Gastrocnemius medialis (tissue), 4 donors: Measurements from ENCODE around the gene LYPLA2. TPM values are rescaled to one million over a fixed set of nuclear protein-coding genes. Genes with fewer than 3 reads are reported as not detected.
"Not testable (repeated sequence)": the region's sequence is repeated elsewhere in the genome, so short reads cannot be mapped to it uniquely, and the experiment has no call there.

Source experiments
- ATAC-seq, 2 donors: fragments of 150-250 bp; one replicate each; pipeline ENCODE4 v1.9.1; 2016
- DNase-seq, 2 donors: peaks; one replicate each; pipeline ENCODE4 v3.0.0-alpha.2; 2019
- H3K27ac ChIP-seq, 4 donors: fragments of 200-600 bp; sonication (generic); 1 replicate in 1 of 4; 2 replicates in 3 of 4; pipeline ENCODE4 v1.5.1; 2016 to 2018; ENCODE audit warnings: mild to moderate bottlenecking in 2 of 4, moderate library complexity in 1 of 4
- H3K27me3 ChIP-seq, 3 donors: fragments of 200-600 bp; sonication (generic) in 2 of 3; 1 replicate in 1 of 3; 2 replicates in 2 of 3; pipeline versions ENCODE4 v1.5.1 to v1.6.0; 2016 to 2019; ENCODE audit warnings: mild to moderate bottlenecking in 1 of 3, moderate library complexity in 1 of 3
- H3K36me3 ChIP-seq, 2 donors: fragments of 200-600 bp; sonication (generic) in 1 of 2; one replicate each; pipeline ENCODE4 v1.5.1; 2017 to 2018
- H3K4me1 ChIP-seq, 2 donors: fragments of 200-600 bp; sonication (generic) in 1 of 2; one replicate each; pipeline ENCODE4 v1.5.1; 2016 to 2017; ENCODE audit warnings: mild to moderate bottlenecking in 2 of 2
- H3K4me3 ChIP-seq, 4 donors: fragments of 200-600 bp; sonication (generic) in 3 of 4; 1 replicate in 1 of 4; 2 replicates in 3 of 4; pipeline ENCODE4 v1.5.1; 2016 to 2019; ENCODE audit warnings: mild to moderate bottlenecking in 2 of 4
- H3K9me3 ChIP-seq, 3 donors: fragments of 200-600 bp; sonication (generic) in 2 of 3; 1 replicate in 1 of 3; 2 replicates in 2 of 3; pipeline ENCODE4 v1.5.1; 2016 to 2019
- POLR2A ChIP-seq, 2 donors: fragments of 450-650 bp; IDR thresholded peaks; one replicate each; pipeline ENCODE4 v1.6.1; 2017; ENCODE audit warnings: antibody characterized with exemption in 2 of 2, mild to moderate bottlenecking in 2 of 2, moderate library complexity in 2 of 2
- in situ Hi-C, 4 donors: fragments of 200-750 bp; cut with MboI; loops; one replicate each; pipeline versions ENCODE4 v1.15.0 to v1.8.0; 2017; ENCODE audit warnings: low sequenced_read_pairs in 4 of 4
- intact Hi-C: fragments of 100-400 bp; cut with DNase I; formaldehyde crosslinking; loops from one replicate; pipeline ENCODE4 v1.15.1; 2023; ENCODE audit warnings: low total_unique reads
- total RNA-seq, 4 donors: library from RNA; depleted of rRNA; stranded (reverse); fragments of >200 nt; gene quantifications; one replicate each; pipeline versions ENCODE4 v1.1.0 to v1.2.3, GENCODE V29; 2016
- TF ChIP-seq, protein P1 (sequence below), 5 experiments: fragments of 450-650 bp in 3 of 5; fragments of 200-600 bp in 2 of 5; sonication (generic) in 2 of 5; IDR thresholded peaks in 4 of 5; conservative IDR thresholded peaks in 1 of 5; 1 replicate in 4 of 5; 2 replicates in 1 of 5; pipeline ENCODE4 v1.5.1; 2016 to 2019; ENCODE audit warnings: antibody characterized with exemption in 5 of 5, mild to moderate bottlenecking in 3 of 5, moderate library complexity in 3 of 5

LYPLA2 gene
- total RNA-seq, 4 donors from 2014 or later = 35.3 to 40.9 (median 36.7) TPM

DNA sequence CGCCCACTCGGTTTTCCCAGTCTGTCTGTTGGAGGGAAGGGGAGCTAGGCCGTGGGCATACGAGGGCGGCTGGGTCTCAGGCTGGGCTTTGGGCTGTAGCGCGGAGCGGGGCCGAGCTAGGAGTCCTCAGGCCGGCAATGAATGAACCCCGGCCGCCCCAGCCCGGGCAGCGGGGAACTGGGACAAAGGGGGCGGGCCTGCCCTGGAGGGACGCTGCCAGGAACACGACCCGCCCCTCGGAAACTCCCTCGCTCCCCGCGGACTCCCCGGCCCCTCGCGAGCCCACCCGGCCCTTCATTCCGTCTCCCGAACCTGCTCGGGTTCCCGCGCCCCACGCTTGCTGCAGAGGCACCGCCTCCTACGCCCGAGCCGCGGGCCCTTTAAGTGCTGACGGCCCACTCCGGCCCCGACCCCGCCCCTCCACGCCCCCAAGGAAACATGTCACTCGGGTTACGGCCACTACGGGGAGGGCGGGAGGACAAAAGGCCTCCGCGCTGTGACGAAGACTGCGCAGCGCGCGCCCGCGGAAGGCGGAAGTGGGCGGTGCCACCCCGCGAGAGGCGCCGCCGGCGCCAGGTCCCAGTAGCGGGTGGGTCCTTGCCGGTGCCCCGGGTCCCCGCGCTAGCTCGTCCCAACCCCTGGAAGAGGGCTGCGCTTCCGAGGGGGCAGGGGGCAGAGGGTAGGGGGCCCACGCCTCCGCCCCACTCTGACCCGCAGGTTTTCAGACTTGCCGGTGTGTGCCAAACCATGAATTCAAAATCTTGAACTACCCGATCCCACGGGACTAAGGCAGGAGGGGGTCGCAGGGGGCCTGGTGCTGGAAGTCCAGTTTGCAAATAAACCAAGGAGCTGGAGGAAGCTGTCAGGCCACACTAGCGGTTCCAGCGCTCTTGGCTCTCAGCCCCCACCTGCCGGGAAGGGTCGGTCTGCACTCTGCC lies 9.7 kb downstream of the LYPLA2 start, which contains the start of gene GALE:
Gene GALE (minus strand): TSS at position 355 of the 938 bp plus-strand sequence. CDS start 1,747 bp downstream, outside the sequence.
- intact Hi-C loops = loop anchor here (1.0 kb wide), 2 partner anchors 9 to 22 kb away; partner anchors contain the start of genes LYPLA2 and PITHD1
- H3K9me3 ChIP-seq = no peaks in the 10 kb centered on the region

DNA sequence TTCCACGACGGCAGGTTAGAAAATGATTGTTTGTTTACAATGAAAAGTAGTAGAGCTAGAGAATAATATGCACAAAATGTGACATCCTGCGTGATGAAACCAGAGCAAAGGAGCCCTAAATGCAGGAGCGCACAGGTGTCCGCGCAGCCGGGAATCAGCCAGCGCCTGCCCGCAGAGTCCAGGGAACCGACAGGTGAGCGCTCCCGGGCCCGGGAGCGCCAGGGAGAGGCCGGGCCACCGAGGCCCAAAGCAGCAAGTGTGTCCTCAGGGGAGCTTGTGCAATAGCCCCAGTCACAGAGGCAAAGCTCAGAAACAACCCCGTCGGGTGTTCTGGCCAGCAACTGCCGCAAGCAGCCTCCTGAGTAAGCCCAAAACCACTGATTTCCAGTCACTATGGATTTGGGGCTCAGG lies 10.4 kb downstream of the LYPLA2 start:
- in situ Hi-C loops = no loop called here
- peak; percentile 10 to 23 for ATAC-seq
- Histone ChIP-seq H3K27ac (peak overlapping the region; percentile 87 to 98 (median 94)), H3K27me3 (no peaks in the 10 kb centered on the region), H3K4me1 (peaks cover 16 to 25% of the 10 kb centered on the region in 2 donors), H3K9me3 (no peaks in the 10 kb centered on the region), H3K36me3 (peaks cover 0 to 4% of the 10 kb centered on the region in 2 donors), H3K4me3 (peak overlapping the region; percentile 72 to 100 (median 88))
- intact Hi-C loops = no loop called here
- TF ChIP-seq, protein P1, sequence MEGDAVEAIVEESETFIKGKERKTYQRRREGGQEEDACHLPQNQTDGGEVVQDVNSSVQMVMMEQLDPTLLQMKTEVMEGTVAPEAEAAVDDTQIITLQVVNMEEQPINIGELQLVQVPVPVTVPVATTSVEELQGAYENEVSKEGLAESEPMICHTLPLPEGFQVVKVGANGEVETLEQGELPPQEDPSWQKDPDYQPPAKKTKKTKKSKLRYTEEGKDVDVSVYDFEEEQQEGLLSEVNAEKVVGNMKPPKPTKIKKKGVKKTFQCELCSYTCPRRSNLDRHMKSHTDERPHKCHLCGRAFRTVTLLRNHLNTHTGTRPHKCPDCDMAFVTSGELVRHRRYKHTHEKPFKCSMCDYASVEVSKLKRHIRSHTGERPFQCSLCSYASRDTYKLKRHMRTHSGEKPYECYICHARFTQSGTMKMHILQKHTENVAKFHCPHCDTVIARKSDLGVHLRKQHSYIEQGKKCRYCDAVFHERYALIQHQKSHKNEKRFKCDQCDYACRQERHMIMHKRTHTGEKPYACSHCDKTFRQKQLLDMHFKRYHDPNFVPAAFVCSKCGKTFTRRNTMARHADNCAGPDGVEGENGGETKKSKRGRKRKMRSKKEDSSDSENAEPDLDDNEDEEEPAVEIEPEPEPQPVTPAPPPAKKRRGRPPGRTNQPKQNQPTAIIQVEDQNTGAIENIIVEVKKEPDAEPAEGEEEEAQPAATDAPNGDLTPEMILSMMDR (IDR thresholded peaks at IDR 0.05 in 4 of 5, conservative IDR thresholded peaks at IDR 0.05 in 1 of 5) = no peak
- TF ChIP-seq POLR2A (IDR thresholded peaks at IDR 0.05) = no peak
- DNase-seq = peak in 1 of 2 donors; percentile 64

More for the DNA sequence above, 9.7 kb downstream of the LYPLA2 start, which contains the start of gene GALE:
- Histone ChIP-seq H3K36me3 (peaks cover 0 to 9% of the 10 kb centered on the region in 2 donors), H3K27ac (peak within 1 kb of the TSS; percentile 87 to 98 (median 94)), H3K4me3 (peak within 1 kb of the TSS; percentile 72 to 100 (median 88)), H3K27me3 (no peaks in the 10 kb centered on the region), H3K4me1 (peaks cover 16 to 25% of the 10 kb centered on the region in 2 donors)
- ATAC-seq = peak; percentile 92 to 95
- DNase-seq = peak; percentile 95 to 97
- TF ChIP-seq, protein P1 (IDR thresholded peaks at IDR 0.05 in 4 of 5, conservative IDR thresholded peaks at IDR 0.05 in 1 of 5) = no peak
- peak; percentile 79 to 86 for TF ChIP-seq POLR2A (IDR thresholded peaks at IDR 0.05)
- in situ Hi-C loops = no loop called here

- Histone ChIP-seq H3K9me3 (no peaks in the 10 kb centered on the region), H3K4me3 (peak overlapping the region in 1 of 4 donors; percentile 80), H3K27me3 (no peaks in the 10 kb centered on the region), H3K27ac (peak overlapping the region in 3 of 4 donors; percentile 92 to 98 (median 97)), H3K4me1 (peaks cover 16 to 25% of the 10 kb centered on the region in 2 donors), H3K36me3 (peaks cover 0 to 6% of the 10 kb centered on the region in 2 donors)
- no peak for TF ChIP-seq POLR2A (IDR thresholded peaks at IDR 0.05)
- TF ChIP-seq, protein P1 (IDR thresholded peaks at IDR 0.05 in 4 of 5, conservative IDR thresholded peaks at IDR 0.05 in 1 of 5) = no peak
- intact Hi-C loops = no loop called here
- ATAC-seq (no peak), DNase-seq (no peak)
- in situ Hi-C loops = no loop called here
These were observed 10.9 kb downstream of the LYPLA2 start for GRCh38 chr1:23801876-23802275.

DNA sequence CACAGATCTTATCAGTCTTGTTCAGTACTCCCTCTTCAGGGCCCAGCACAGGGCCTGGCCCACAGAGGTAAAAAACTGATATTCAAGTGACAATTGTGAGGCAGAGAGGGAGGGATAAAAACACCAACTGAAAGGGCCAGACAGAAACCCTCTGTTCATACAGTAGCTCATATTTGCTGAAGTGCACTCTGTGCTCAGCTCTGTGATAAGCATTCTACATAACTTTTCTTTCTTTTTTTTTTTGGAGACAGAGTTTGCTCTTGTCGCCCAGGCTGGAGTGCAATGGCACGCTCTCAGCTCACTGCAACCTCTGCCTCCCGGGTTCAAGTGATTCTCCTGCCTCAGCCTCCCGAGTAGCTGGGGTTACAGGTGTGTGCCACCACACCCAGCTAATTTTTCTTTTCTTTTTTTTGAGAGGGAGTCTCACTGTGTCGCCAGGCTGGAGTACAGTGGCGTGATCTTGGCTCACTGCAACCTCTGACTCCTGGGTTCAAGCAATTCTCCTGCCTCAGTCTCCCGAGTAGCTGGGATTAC lies 11.9 kb downstream of the LYPLA2 start:
- H3K27me3 ChIP-seq, DNase-seq, intact Hi-C loops, H3K27ac ChIP-seq, H3K4me3 ChIP-seq, H3K9me3 ChIP-seq, in situ Hi-C loops, ATAC-seq: not testable (repeated sequence)
- Histone ChIP-seq H3K36me3 (peaks cover 0 to 13% of the 10 kb centered on the region in 2 donors), H3K4me1 (peaks cover 16 to 25% of the 10 kb centered on the region in 2 donors)

DNA sequence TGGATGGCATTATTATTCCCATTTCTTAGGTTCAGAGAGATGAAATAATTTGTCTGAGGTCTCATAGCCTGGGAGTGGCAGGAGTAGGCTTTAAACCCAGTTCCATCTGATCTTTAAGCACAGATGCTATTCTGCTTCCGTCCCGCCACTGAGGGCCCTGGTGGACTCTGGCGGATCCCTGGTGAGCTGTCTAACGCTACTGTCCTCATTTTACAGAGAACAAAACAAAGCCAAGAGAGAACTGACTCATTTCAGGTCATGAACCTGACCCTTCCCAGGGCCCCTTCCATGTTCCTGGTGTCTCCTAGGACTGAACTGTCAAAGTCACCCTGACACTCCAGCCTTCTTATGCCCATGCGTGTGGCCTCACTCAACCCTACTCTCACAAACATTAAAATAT lies 12.7 kb downstream of the LYPLA2 start:
- H3K9me3 ChIP-seq = no peaks in the 10 kb centered on the region
- in situ Hi-C loops = no loop called here
- DNase-seq (no peak), ATAC-seq (no peak)
- H3K4me1 ChIP-seq = peaks cover 16 to 25% of the 10 kb centered on the region in 2 donors
- H3K36me3 ChIP-seq = peaks cover 0 to 21% of the 10 kb centered on the region in 2 donors
- no peak overlapping the region for H3K27ac ChIP-seq
- intact Hi-C loops = no loop called here
- H3K4me3 ChIP-seq = no peak overlapping the region
- TF ChIP-seq, protein P1 (IDR thresholded peaks at IDR 0.05 in 4 of 5, conservative IDR thresholded peaks at IDR 0.05 in 1 of 5) = no peak
- no peak for TF ChIP-seq POLR2A (IDR thresholded peaks at IDR 0.05)
- no peaks in the 10 kb centered on the region for H3K27me3 ChIP-seq
